ENCODE data around the gene ANKRD34A.

DNA sequence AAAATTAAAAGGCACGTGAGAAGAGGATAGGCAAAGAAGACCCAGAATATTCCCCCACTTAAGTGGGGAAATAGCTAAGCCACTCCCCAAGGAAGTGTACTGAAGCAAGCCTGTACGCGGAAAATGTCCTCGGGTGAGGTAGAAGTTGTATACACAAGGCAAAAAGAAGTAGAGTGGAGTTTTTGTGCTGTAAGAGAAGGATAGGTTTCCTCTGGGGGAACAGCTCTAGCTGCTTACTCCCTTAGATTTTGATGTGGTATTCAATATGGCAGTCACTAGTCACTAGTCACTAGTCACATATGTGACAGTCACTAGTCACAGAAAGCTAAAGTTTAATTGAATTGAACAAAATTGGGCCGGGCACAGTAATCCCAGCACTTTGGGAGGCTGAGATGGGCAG is 24.4 kb upstream of the ANKRD34A start:
- TF ChIP-seq USF2 (CRISPR knock-in tag; IDR thresholded peaks at IDR 0.05), result no peak
- TF ChIP-seq CTCF (IDR thresholded peaks at IDR 0.05), result no peak
- TF ChIP-seq ZNF263 (CRISPR knock-in tag; IDR thresholded peaks at IDR 0.05; ENCODE audit: low read depth), result no peak
- TF ChIP-seq NR3C1 (CRISPR knock-in tag; conservative IDR thresholded peaks at IDR 0.05; ENCODE audit: low read depth), result no peak
- TF ChIP-seq SP1 (CRISPR knock-in tag; conservative IDR thresholded peaks at IDR 0.05), result no peak
- TF ChIP-seq ZNF232 (CRISPR knock-in tag; IDR thresholded peaks at IDR 0.05), result no peak
- TF ChIP-seq E2F4 (CRISPR knock-in tag; IDR thresholded peaks at IDR 0.05; ENCODE audit: borderline replicate concordance, low read depth), result no peak
- TF ChIP-seq PREB (CRISPR knock-in tag; IDR thresholded peaks at IDR 0.05; ENCODE audit: borderline replicate concordance), result no peak
- TF ChIP-seq MAX (CRISPR knock-in tag; IDR thresholded peaks at IDR 0.05), result no peak
- TF ChIP-seq USF1 (CRISPR knock-in tag; IDR thresholded peaks at IDR 0.05), result no peak
